ENCODE data around the gene ERVK3-1.

Gene ERVK3-1

GRCh38 chr19:58334691-58335249 lies 29.6 kb downstream of the ERVK3-1 start:
- no peak overlapping the region for H3K4me2 ChIP-seq (ENCODE audit: insufficient read depth, low read length, poor library complexity, severe bottlenecking)
- H2BK120ac ChIP-seq (ENCODE audit: low read depth, low read length) = no peak overlapping the region
- peak overlapping the region; percentile 51 for H3K9ac ChIP-seq (ENCODE audit: low read depth, low read length, poor library complexity)
- no peak for DNase-seq (ENCODE audit: low spot score)
- no peak overlapping the region for H3K14ac ChIP-seq (ENCODE audit: low read length)
- no peak overlapping the region for H3K4ac ChIP-seq (ENCODE audit: low read length)
- WGBS, 2 donors (ENCODE audit: extremely low coverage in 2 of 2, insufficient read length in 2 of 2, insufficient replicate concordance in 1 of 2) = no CpG with 5 or more reads among the region's 19 CpGs
- no peaks in the 10 kb centered on the region for H3K79me1 ChIP-seq (ENCODE audit: low read depth, low read length)
- peak overlapping the region in 1 of 2 donors; percentile 6 for H3K4me3 ChIP-seq (ENCODE audit: low read length in 2 of 2)
- H3K27ac ChIP-seq (replicated peaks; ENCODE audit: low read length) = no peak overlapping the region
- no peak overlapping the region for H2BK5ac ChIP-seq (ENCODE audit: low read length)
- H3K36me3 ChIP-seq (replicated peaks in 1 of 2; ENCODE audit: control insufficient read depth in 2 of 2, insufficient read depth in 2 of 2, low read length in 2 of 2) = peaks cover 20 to 50% of the 10 kb centered on the region in 2 donors
- H2AFZ ChIP-seq (ENCODE audit: low read length) = no peak overlapping the region
- H3K4me1 ChIP-seq (ENCODE audit: control insufficient read depth in 2 of 2, insufficient read depth in 1 of 2, low read depth in 1 of 2, low read length in 2 of 2) = no peaks in the 10 kb centered on the region
- H2BK15ac ChIP-seq (ENCODE audit: low read length) = no peak overlapping the region
- H3K23ac ChIP-seq (ENCODE audit: low read depth, low read length, poor library complexity) = no peak overlapping the region
- no peak overlapping the region for H2AK5ac ChIP-seq (ENCODE audit: low read depth, low read length)
- no peaks in the 10 kb centered on the region for H3K27me3 ChIP-seq (ENCODE audit: control insufficient read depth in 3 of 3, insufficient read depth in 3 of 3, low read depth in 1 of 3, low read length in 3 of 3)
- no peak overlapping the region for H4K8ac ChIP-seq (ENCODE audit: low read depth, low read length)
- no peak overlapping the region for H4K91ac ChIP-seq (ENCODE audit: low read depth, low read length, poor library complexity)
- no peak overlapping the region for H2BK12ac ChIP-seq (ENCODE audit: low read length)
- H3K9me3 ChIP-seq (replicated peaks in 1 of 2; ENCODE audit: control insufficient read depth in 2 of 2, insufficient read depth in 1 of 2, low read depth in 1 of 2, low read length in 2 of 2) = peaks cover 3 to 5% of the 10 kb centered on the region in 2 donors
- no peak overlapping the region for H3K18ac ChIP-seq (ENCODE audit: low read length)

- Histone ChIP-seq H3K4me3 (ENCODE audit: low read length in 2 of 2) (no peak overlapping the region), H3K27ac (replicated peaks; ENCODE audit: low read length) (no peak overlapping the region), H3K4me1 (ENCODE audit: control insufficient read depth in 2 of 2, insufficient read depth in 1 of 2, low read depth in 1 of 2, low read length in 2 of 2) (no peaks in the 10 kb centered on the region), H2BK15ac (ENCODE audit: low read length) (no peak overlapping the region), H2BK120ac (ENCODE audit: low read depth, low read length) (no peak overlapping the region), H3K4ac (ENCODE audit: low read length) (no peak overlapping the region), H4K8ac (ENCODE audit: low read depth, low read length) (no peak overlapping the region), H2BK5ac (ENCODE audit: low read length) (no peak overlapping the region), H3K4me2 (ENCODE audit: insufficient read depth, low read length, poor library complexity, severe bottlenecking) (no peak overlapping the region), H4K91ac (ENCODE audit: low read depth, low read length, poor library complexity) (no peak overlapping the region), H2AFZ (ENCODE audit: low read length) (no peak overlapping the region), H2BK12ac (ENCODE audit: low read length) (no peak overlapping the region), H3K9ac (ENCODE audit: low read depth, low read length, poor library complexity) (no peak overlapping the region), H3K27me3 (ENCODE audit: control insufficient read depth in 3 of 3, insufficient read depth in 3 of 3, low read depth in 1 of 3, low read length in 3 of 3) (no peaks in the 10 kb centered on the region), H3K36me3 (replicated peaks in 1 of 2; ENCODE audit: control insufficient read depth in 2 of 2, insufficient read depth in 2 of 2, low read length in 2 of 2) (peaks cover 22 to 55% of the 10 kb centered on the region in 2 donors), H3K23ac (ENCODE audit: low read depth, low read length, poor library complexity) (no peak overlapping the region), H3K9me3 (replicated peaks in 1 of 2; ENCODE audit: control insufficient read depth in 2 of 2, insufficient read depth in 1 of 2, low read depth in 1 of 2, low read length in 2 of 2) (peaks cover 3 to 5% of the 10 kb centered on the region in 2 donors), H2AK5ac (ENCODE audit: low read depth, low read length) (no peak overlapping the region), H3K79me1 (ENCODE audit: low read depth, low read length) (no peaks in the 10 kb centered on the region), H3K18ac (ENCODE audit: low read length) (no peak overlapping the region), H3K14ac (ENCODE audit: low read length) (no peak overlapping the region)
- no peak for DNase-seq (ENCODE audit: low spot score)
- WGBS, 2 donors (ENCODE audit: extremely low coverage in 2 of 2, insufficient read length in 2 of 2, insufficient replicate concordance in 1 of 2) = no CpG with 5 or more reads among the region's 3 CpGs
Observed at GRCh38 chr19:58335630-58336029, 30.5 kb downstream of the ERVK3-1 start.

DNA sequence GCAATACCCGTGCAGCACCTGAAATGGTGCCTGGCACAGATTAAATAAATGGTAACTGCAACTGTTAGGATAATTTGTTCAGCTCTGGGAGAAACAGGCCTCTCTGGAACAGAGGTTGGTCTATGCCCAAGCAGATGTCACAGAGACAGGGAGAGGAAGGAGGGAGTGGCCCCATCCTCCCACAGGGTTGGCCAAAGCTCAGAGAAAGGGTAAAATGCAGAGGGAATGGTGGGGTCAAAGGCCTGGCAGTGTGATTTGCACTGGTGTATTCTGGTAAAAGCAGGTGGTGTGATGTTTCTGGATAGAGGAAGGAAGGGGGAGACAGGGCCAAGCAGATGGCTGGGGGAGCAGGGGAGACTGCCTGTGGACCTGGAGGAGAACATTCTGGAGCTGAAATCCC lies 31.0 kb downstream of the ERVK3-1 start:
- Histone ChIP-seq H2BK15ac (ENCODE audit: low read length) (no peak overlapping the region), H2AK5ac (ENCODE audit: low read depth, low read length) (no peak overlapping the region), H3K18ac (ENCODE audit: low read length) (no peak overlapping the region), H3K4me1 (ENCODE audit: control insufficient read depth in 2 of 2, insufficient read depth in 1 of 2, low read depth in 1 of 2, low read length in 2 of 2) (no peaks in the 10 kb centered on the region), H3K23ac (ENCODE audit: low read depth, low read length, poor library complexity) (no peak overlapping the region), H3K9me3 (replicated peaks in 1 of 2; ENCODE audit: control insufficient read depth in 2 of 2, insufficient read depth in 1 of 2, low read depth in 1 of 2, low read length in 2 of 2) (peaks cover 3 to 5% of the 10 kb centered on the region in 2 donors), H3K9ac (ENCODE audit: low read depth, low read length, poor library complexity) (peak overlapping the region; percentile 22), H3K27ac (replicated peaks; ENCODE audit: low read length) (no peak overlapping the region), H2BK5ac (ENCODE audit: low read length) (no peak overlapping the region), H3K14ac (ENCODE audit: low read length) (no peak overlapping the region), H3K36me3 (replicated peaks in 1 of 2; ENCODE audit: control insufficient read depth in 2 of 2, insufficient read depth in 2 of 2, low read length in 2 of 2) (peaks cover 22 to 61% of the 10 kb centered on the region in 2 donors), H4K91ac (ENCODE audit: low read depth, low read length, poor library complexity) (no peak overlapping the region), H2AFZ (ENCODE audit: low read length) (no peak overlapping the region), H3K4me2 (ENCODE audit: insufficient read depth, low read length, poor library complexity, severe bottlenecking) (no peak overlapping the region), H4K8ac (ENCODE audit: low read depth, low read length) (no peak overlapping the region), H3K4ac (ENCODE audit: low read length) (no peak overlapping the region), H3K27me3 (ENCODE audit: control insufficient read depth in 3 of 3, insufficient read depth in 3 of 3, low read depth in 1 of 3, low read length in 3 of 3) (no peaks in the 10 kb centered on the region), H3K4me3 (ENCODE audit: low read length in 2 of 2) (no peak overlapping the region), H3K79me1 (ENCODE audit: low read depth, low read length) (no peaks in the 10 kb centered on the region), H2BK120ac (ENCODE audit: low read depth, low read length) (no peak overlapping the region), H2BK12ac (ENCODE audit: low read length) (no peak overlapping the region)
- no peak for DNase-seq (ENCODE audit: low spot score)
- WGBS, 2 donors (ENCODE audit: extremely low coverage in 2 of 2, insufficient read length in 2 of 2, insufficient replicate concordance in 1 of 2) = no CpG with 5 or more reads among the region's 1 CpG

- no peak overlapping the region for H3K18ac ChIP-seq (ENCODE audit: low read length)
- H3K23ac ChIP-seq (ENCODE audit: low read depth, low read length, poor library complexity) = no peak overlapping the region
- no peak overlapping the region for H2BK5ac ChIP-seq (ENCODE audit: low read length)
- H3K27me3 ChIP-seq (ENCODE audit: control insufficient read depth in 3 of 3, insufficient read depth in 3 of 3, low read depth in 1 of 3, low read length in 3 of 3) = no peaks in the 10 kb centered on the region
- peaks cover 22 to 65% of the 10 kb centered on the region in 2 donors for H3K36me3 ChIP-seq (replicated peaks in 1 of 2; ENCODE audit: control insufficient read depth in 2 of 2, insufficient read depth in 2 of 2, low read length in 2 of 2)
- DNase-seq (ENCODE audit: low spot score) = no peak
- H2BK15ac ChIP-seq (ENCODE audit: low read length) = no peak overlapping the region
- no peak overlapping the region for H3K4me2 ChIP-seq (ENCODE audit: insufficient read depth, low read length, poor library complexity, severe bottlenecking)
- no peak overlapping the region for H2BK12ac ChIP-seq (ENCODE audit: low read length)
- H3K4me3 ChIP-seq (ENCODE audit: low read length in 2 of 2) = no peak overlapping the region
- no peaks in the 10 kb centered on the region for H3K79me1 ChIP-seq (ENCODE audit: low read depth, low read length)
- no peak overlapping the region for H4K91ac ChIP-seq (ENCODE audit: low read depth, low read length, poor library complexity)
- no peaks in the 10 kb centered on the region for H3K4me1 ChIP-seq (ENCODE audit: control insufficient read depth in 2 of 2, insufficient read depth in 1 of 2, low read depth in 1 of 2, low read length in 2 of 2)
- H3K4ac ChIP-seq (ENCODE audit: low read length) = no peak overlapping the region
- no peak overlapping the region for H3K14ac ChIP-seq (ENCODE audit: low read length)
- H4K8ac ChIP-seq (ENCODE audit: low read depth, low read length) = no peak overlapping the region
- H3K9me3 ChIP-seq (replicated peaks in 1 of 2; ENCODE audit: control insufficient read depth in 2 of 2, insufficient read depth in 1 of 2, low read depth in 1 of 2, low read length in 2 of 2) = peaks cover 3 to 7% of the 10 kb centered on the region in 2 donors
- no CpG with 5 or more reads among the region's 4 CpGs for WGBS, 2 donors (ENCODE audit: extremely low coverage in 2 of 2, insufficient read length in 2 of 2, insufficient replicate concordance in 1 of 2)
- H2AFZ ChIP-seq (ENCODE audit: low read length) = no peak overlapping the region
- no peak overlapping the region for H2BK120ac ChIP-seq (ENCODE audit: low read depth, low read length)
- H3K9ac ChIP-seq (ENCODE audit: low read depth, low read length, poor library complexity) = peak overlapping the region; percentile 57
- no peak overlapping the region for H3K27ac ChIP-seq (replicated peaks; ENCODE audit: low read length)
- no peak overlapping the region for H2AK5ac ChIP-seq (ENCODE audit: low read depth, low read length)
Observed at GRCh38 chr19:58336820-58337219, 31.6 kb downstream of the ERVK3-1 start.

Measured in neuronal stem cell (in vitro differentiated cells).